Activated CD4-positive, alpha-beta T cell treated with anti-CD3 and anti-CD28 coated beads, Interleukin-2, amount 10 ng/mL, durations not matched to agents 7 days and 5 days (primary cell): ENCODE results near the gene ATP13A4. TPM values are rescaled to one million over a fixed set of nuclear protein-coding genes. Genes with fewer than 3 reads are reported as not detected.

Experiments used
- CTCF ChIA-PET: fragments of 350-600 bp; sonication (Branson Sonifier 250); formaldehyde crosslinking; loops from one replicate; lab custom pipeline; 2021; ENCODE audit warnings: antibody characterized with exemption; lab: Charles Lee
- POLR2A ChIA-PET: fragments of 350-600 bp; sonication (Branson Sonifier 250); formaldehyde crosslinking; loops from one replicate; lab custom pipeline; 2021; ENCODE audit warnings: antibody characterized with exemption; lab: Charles Lee
- DNase-seq: peaks from one replicate; pipeline ENCODE4 v3.0.0-alpha.2; 2020
- H3K27ac Mint-ChIP-seq: one replicate; pipeline ENCODE4 v1.8.0; 2021; ENCODE audit warnings: mild to moderate bottlenecking, moderate library complexity, mixed read lengths
- H3K27me3 Mint-ChIP-seq: one replicate; pipeline ENCODE4 v1.8.0; 2021; ENCODE audit warnings: mixed read lengths
- H3K36me3 Mint-ChIP-seq: one replicate; pipeline ENCODE4 v1.8.0; 2021; ENCODE audit warnings: low read depth, mixed read lengths
- H3K4me1 Mint-ChIP-seq: one replicate; pipeline ENCODE4 v1.8.0; 2021; ENCODE audit warnings: mixed read lengths
- H3K4me3 Mint-ChIP-seq: one replicate; pipeline ENCODE4 v1.8.0; 2021; ENCODE audit warnings: mild to moderate bottlenecking, moderate library complexity, mixed read lengths
- H3K9me3 Mint-ChIP-seq: one replicate; pipeline ENCODE4 v1.8.0; 2021; ENCODE audit warnings: mixed read lengths
- total RNA-seq, 2 experiments: library from RNA; stranded (reverse); gene quantifications; one replicate each; pipeline ENCODE4 v1.2.3, GENCODE V29; 2021

ATP13A4 gene
- total RNA-seq, 2 experiments from 2014 or later, result 1.1 to 1.6 TPM

DNA sequence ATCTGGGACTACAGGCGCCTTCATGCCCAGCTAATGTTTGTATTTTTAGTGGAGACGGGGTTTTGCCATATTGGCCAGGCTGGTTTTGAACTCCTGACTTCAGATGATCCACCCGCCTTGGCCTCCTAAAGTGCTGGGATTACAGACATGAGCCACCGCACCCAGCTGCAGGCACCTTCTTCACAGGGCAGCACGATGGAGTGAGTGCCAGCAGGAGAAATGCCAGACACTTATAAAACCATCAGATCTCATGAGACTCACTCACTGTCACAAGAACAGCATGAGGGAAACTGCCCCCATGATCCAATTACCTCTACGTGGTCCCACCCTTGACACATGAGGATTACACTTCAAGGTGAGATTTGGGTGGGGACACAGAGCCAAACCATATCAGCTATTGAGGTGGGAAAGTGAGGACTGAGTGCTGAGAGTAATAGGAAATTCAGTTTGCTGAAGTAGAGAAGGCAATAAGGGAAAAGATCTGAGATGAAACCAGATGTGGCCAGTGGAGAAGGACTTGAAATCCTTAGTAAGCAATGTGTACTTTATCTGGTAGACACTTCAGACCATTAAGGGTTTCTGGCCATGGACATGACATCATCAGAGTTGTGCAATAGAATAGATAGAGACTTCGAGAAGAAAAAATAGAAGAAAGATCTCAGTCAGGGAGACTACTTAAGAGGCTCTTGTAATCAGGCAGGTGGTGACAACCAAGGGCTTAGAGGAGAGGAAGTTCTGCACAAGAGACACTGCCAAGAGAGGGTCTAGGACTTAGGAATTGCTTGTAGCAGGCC, 158.0 kb downstream of the ATP13A4 start:
- Mint-ChIP-seq H3K9me3 (no peaks in the 10 kb centered on the region), H3K27me3 (no peaks in the 10 kb centered on the region), H3K4me1 (no peaks in the 10 kb centered on the region), H3K4me3 (no peak overlapping the region), H3K36me3 (no peaks in the 10 kb centered on the region), H3K27ac (no peak overlapping the region)
- no peak for DNase-seq
- CTCF ChIA-PET, result no interaction called here
- POLR2A ChIA-PET, result no interaction called here

DNA sequence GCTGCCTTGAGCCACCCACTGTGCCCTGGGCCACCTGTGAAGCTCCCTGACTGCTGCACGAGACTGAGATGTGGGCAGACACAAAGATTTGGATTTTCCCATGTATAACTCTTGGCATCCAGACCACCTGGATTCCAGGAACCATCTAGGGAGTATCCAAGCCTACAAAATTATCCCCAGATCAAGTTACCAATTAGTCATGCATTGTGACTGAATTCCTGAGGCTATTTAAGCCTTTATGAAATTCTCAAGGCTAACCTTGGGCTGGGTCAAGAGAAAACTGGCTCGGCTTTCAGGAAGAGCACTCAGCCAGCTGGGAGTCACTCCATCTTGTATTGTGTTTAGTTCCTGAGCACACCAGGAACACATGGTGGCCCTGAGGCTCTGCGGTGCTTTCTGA, 162.8 kb downstream of the ATP13A4 start:
- Mint-ChIP-seq H3K4me1 (no peaks in the 10 kb centered on the region), H3K36me3 (no peaks in the 10 kb centered on the region), H3K4me3 (no peak overlapping the region), H3K9me3 (no peaks in the 10 kb centered on the region), H3K27ac (no peak overlapping the region), H3K27me3 (peaks cover 2% of the 10 kb centered on the region)
- DNase-seq, result no peak
- ChIA-PET CTCF (no interaction called here), POLR2A (no interaction called here)

DNA sequence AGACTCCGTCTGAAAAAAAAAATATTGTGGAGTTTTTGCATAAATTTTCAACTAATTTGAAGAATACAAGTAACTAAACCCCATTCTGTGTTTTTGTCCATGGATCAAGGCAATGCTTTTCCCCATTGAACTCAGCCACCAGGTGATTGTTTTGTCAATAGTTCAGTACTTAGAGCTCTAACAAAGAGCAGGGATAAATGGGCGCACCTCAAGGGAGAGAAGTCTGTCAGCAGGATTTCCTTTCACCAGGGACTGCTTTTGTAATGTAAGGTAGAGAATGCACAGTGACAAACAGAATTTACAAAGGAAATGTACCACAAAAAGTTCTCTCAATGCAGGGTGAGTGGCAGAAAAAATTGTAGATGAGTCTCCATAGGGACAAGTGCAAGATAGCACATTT, 165.4 kb downstream of the ATP13A4 start:
- Mint-ChIP-seq H3K27ac (no peak overlapping the region), H3K27me3 (peaks cover 4% of the 10 kb centered on the region), H3K4me3 (no peak overlapping the region), H3K4me1 (no peaks in the 10 kb centered on the region), H3K36me3 (no peaks in the 10 kb centered on the region), H3K9me3 (no peaks in the 10 kb centered on the region)
- POLR2A ChIA-PET, result no interaction called here
- no peak for DNase-seq
- CTCF ChIA-PET, result no interaction called here

DNA sequence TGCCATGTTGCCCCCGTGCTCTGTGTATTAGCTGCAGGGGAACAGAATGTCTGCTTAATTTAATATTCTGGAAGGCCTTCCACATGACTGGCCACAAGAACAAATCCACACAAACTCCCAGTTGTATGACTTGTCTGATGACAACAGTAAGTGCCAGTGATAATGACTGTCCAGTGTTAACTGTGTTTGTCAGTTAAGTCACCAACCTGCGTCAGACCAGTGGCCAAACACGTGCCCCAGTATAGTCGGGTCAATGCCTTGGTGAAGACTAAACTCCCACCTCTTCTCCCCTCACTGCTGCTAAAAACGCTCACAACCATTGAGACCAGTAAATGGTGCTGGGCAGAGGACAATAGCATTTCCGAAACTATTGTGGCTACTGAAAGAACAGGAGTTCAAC, 166.3 kb downstream of the ATP13A4 start:
- H3K36me3 Mint-ChIP-seq, result no peaks in the 10 kb centered on the region
- peaks cover 5% of the 10 kb centered on the region for H3K27me3 Mint-ChIP-seq
- POLR2A ChIA-PET, result no interaction called here

DNA sequence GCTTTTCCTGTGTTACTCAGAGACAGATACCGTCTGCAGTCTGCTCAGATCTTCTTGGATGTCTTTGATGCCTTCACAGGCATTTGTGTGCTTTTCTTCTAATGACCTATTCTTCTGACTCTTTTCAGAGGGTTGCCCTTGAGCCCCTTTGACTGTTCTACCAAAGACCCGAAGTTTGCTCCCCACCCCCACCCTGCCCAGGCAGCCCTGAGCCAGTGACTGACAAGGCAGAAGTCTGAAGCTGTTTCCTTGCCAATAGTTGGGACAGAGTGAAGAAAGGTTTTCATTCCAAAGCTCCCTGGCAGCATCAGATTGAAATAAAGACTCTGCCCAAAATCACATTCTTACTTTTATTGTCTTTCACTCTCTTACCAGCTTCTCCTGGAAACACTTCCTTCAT, 167.1 kb downstream of the ATP13A4 start:
- no peak overlapping the region for H3K4me3 Mint-ChIP-seq
- H3K27ac Mint-ChIP-seq, result no peak overlapping the region
- H3K36me3 Mint-ChIP-seq, result no peaks in the 10 kb centered on the region
- DNase-seq, result no peak
- no peaks in the 10 kb centered on the region for H3K4me1 Mint-ChIP-seq
- ChIA-PET POLR2A (no interaction called here), CTCF (no interaction called here)
- no peaks in the 10 kb centered on the region for H3K9me3 Mint-ChIP-seq
- peaks cover 6% of the 10 kb centered on the region for H3K27me3 Mint-ChIP-seq

More for the DNA sequence above, 166.3 kb downstream of the ATP13A4 start:
- Mint-ChIP-seq H3K4me1 (no peaks in the 10 kb centered on the region), H3K27ac (no peak overlapping the region), H3K9me3 (no peaks in the 10 kb centered on the region), H3K4me3 (no peak overlapping the region)
- no peak for DNase-seq
- CTCF ChIA-PET, result no interaction called here

DNA sequence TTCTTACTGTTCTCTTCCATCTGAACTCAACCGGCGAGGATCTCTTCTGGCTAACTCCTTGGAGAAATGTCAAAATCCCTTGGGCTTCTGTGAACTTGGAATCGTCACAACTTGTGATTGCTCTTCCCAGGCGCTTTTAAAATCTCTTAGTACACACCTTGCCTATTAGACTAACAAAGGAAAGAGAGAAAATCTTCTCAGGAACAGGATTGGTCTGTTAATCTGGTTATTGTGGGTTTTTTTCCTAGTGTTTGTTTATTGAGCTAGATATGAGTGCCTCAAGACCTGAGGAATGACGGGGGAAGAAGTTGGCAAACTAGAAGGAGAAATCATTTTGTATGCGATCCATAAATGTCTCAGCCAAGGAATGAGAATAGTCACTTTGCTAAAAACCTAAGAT, 176.0 kb downstream of the ATP13A4 start, which contains the start of gene ATP13A5:
ATP13A5 (minus strand) TSS at position 48 of the 400 bp plus-strand sequence; CDS start at position 20, 28 bp downstream.
- no peaks in the 10 kb centered on the region for H3K4me1 Mint-ChIP-seq
- ChIA-PET POLR2A (no interaction called here), CTCF (no interaction called here)
- H3K9me3 Mint-ChIP-seq, result no peaks in the 10 kb centered on the region
- H3K36me3 Mint-ChIP-seq, result no peaks in the 10 kb centered on the region
- no peak within 1 kb of the TSS for H3K4me3 Mint-ChIP-seq
- H3K27me3 Mint-ChIP-seq, result peaks cover 20% of the 10 kb centered on the region
- no peak within 1 kb of the TSS for H3K27ac Mint-ChIP-seq
- no peak for DNase-seq

DNA sequence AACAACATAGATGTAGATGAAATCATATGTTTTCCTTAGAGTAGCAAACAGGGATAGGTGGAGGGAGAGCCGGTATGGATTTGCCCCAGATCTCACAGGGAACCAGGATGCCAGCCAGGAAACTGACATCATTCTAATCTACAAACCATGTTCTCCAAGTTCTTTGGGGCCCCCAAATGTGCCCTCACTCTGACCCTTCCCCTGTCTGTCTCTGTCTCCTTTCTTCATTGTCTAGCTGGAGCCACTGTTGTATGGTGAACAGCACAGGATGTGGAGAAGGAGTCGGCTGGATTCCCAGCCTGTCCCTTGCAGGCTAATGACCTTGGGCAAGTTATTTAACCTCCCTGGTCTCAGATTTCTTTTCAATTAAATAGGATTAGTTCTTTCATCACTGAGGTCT, 177.1 kb downstream of the ATP13A4 start:
- peaks cover 18% of the 10 kb centered on the region for H3K27me3 Mint-ChIP-seq
- peaks cover 7% of the 10 kb centered on the region for H3K4me1 Mint-ChIP-seq
- ChIA-PET CTCF (no interaction called here), POLR2A (no interaction called here)
- no peaks in the 10 kb centered on the region for H3K9me3 Mint-ChIP-seq
- no peak for DNase-seq
- no peak overlapping the region for H3K27ac Mint-ChIP-seq
- H3K36me3 Mint-ChIP-seq, result no peaks in the 10 kb centered on the region
- no peak overlapping the region for H3K4me3 Mint-ChIP-seq

DNA sequence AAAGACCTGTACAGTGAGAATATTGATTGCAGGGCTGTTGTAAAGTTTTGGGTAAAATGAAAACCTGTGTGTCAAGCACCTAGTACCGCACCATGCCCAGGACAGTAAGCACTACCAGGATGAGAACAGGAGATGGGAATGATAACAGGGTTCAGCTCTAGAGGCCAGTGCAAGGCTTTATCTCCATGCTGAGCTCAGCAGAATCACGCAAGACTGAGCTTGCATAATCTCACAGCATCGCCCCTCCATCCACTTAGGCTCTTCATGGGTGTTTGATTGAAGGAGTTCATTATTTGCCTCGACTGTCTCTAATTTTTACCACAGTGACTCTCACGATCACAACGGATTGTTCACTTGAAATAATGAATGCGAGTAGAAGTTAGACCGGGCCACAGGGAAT, 179.1 kb downstream of the ATP13A4 start:
- H3K9me3 Mint-ChIP-seq, result no peaks in the 10 kb centered on the region
- peaks cover 10% of the 10 kb centered on the region for H3K4me1 Mint-ChIP-seq
- no peak overlapping the region for H3K27ac Mint-ChIP-seq
- H3K27me3 Mint-ChIP-seq, result peaks cover 18% of the 10 kb centered on the region
- H3K36me3 Mint-ChIP-seq, result no peaks in the 10 kb centered on the region
- DNase-seq, result no peak
- POLR2A ChIA-PET, result no interaction called here
- CTCF ChIA-PET, result no interaction called here
- H3K4me3 Mint-ChIP-seq, result no peak overlapping the region

DNA sequence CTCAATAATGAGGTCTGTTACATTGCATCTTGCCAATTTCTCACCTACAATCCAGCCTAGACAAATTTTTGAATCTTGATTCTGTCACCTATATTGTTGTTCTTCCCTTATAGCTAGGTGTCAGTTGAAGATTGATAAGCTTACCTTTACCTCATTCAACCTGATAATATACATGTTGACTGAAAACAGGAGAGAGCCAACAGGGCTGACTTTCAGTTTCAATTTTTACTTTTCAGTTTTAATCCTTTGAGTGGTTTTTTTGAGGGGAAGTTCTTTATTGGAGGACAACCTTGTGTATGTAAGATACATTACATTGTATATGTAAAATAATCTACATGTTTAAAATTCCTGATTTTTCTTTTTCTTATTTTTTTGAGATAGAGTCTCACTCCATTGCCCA, 181.9 kb downstream of the ATP13A4 start:
- no peaks in the 10 kb centered on the region for H3K36me3 Mint-ChIP-seq
- no peak overlapping the region for H3K27ac Mint-ChIP-seq
- H3K4me1 Mint-ChIP-seq, result peaks cover 10% of the 10 kb centered on the region
- peaks cover 9% of the 10 kb centered on the region for H3K27me3 Mint-ChIP-seq
- ChIA-PET POLR2A (no interaction called here), CTCF (no interaction called here)
- H3K9me3 Mint-ChIP-seq, result no peaks in the 10 kb centered on the region
- no peak for DNase-seq
- no peak overlapping the region for H3K4me3 Mint-ChIP-seq

DNA sequence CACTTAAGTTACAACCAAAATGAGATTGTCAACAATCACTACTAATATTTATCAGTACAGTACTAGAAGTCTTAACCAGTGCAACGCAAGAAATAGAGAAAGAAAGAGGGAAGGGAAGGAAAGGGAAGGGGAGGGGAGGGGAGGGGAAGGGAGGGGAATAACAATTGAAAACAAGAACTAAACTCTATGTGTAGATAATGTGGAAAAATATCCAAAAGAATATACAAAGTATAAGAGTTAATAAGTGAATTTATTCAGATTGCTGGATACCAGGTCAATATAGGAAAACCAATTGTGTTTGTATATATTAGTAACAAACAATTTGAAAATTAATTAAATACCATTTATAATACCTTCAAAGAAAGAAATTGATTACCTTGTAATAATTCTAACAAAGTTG, 186.8 kb downstream of the ATP13A4 start:
- peaks cover 14% of the 10 kb centered on the region for H3K27me3 Mint-ChIP-seq
- no peaks in the 10 kb centered on the region for H3K9me3 Mint-ChIP-seq
- peaks cover 5% of the 10 kb centered on the region for H3K4me1 Mint-ChIP-seq
- no peak for DNase-seq
- ChIA-PET POLR2A (no interaction called here), CTCF (no interaction called here)
- H3K36me3 Mint-ChIP-seq, result no peaks in the 10 kb centered on the region
- H3K4me3 Mint-ChIP-seq, result no peak overlapping the region
- H3K27ac Mint-ChIP-seq, result no peak overlapping the region

DNA sequence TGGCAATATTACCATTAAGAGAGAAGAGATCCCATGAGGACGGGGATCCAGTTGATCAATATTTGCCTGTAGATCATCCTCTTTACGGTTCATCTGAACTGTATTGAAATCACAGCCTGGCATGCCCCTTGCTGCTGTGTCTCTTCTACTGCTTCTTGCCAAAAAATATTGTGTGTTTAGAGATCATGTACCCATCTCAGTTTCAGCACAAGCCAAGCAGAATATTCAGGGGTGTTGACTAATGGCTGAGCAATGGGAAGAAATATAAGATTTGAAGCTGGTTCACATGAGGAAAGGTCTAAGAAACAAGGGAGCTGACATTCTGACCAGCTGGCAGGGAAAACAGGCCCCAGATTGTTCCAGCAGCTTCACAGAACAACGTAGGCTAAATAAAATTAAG, 197.4 kb downstream of the ATP13A4 start:
- H3K27me3 Mint-ChIP-seq, result peaks cover 9% of the 10 kb centered on the region
- H3K27ac Mint-ChIP-seq, result no peak overlapping the region
- H3K9me3 Mint-ChIP-seq, result no peaks in the 10 kb centered on the region
- POLR2A ChIA-PET, result no interaction called here
- CTCF ChIA-PET, result no interaction called here
- no peaks in the 10 kb centered on the region for H3K36me3 Mint-ChIP-seq
- DNase-seq, result no peak
- no peak overlapping the region for H3K4me3 Mint-ChIP-seq
- H3K4me1 Mint-ChIP-seq, result peaks cover 5% of the 10 kb centered on the region

DNA sequence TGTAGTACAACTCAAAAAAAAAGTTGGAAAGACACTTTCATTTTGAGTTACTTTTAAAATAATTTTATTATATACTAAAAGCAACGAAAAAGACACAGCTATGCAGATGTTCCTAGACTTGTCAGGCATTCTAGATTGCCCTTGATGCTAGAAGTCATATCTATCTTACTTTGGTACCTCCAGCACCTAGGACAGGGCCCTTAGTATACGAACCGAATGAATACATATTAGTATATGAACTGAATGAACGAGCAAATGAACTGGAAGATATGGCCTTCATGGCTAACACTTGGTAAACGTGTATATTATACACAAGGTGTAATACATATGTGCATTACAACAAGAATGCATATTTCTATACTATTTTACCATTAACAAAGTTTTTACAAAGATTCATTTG, 200.3 kb downstream of the ATP13A4 start:
- POLR2A ChIA-PET, result no interaction called here

More for the DNA sequence above, 200.3 kb downstream of the ATP13A4 start:
- Mint-ChIP-seq H3K27ac (no peak overlapping the region), H3K4me1 (no peaks in the 10 kb centered on the region), H3K9me3 (no peaks in the 10 kb centered on the region), H3K4me3 (no peak overlapping the region), H3K27me3 (peaks cover 4% of the 10 kb centered on the region), H3K36me3 (no peaks in the 10 kb centered on the region)
- no peak for DNase-seq
- CTCF ChIA-PET, result no interaction called here
